Measurements from ENCODE around the gene CR1L.
"Not testable (repeated sequence)": the region's sequence is repeated elsewhere in the genome, so short reads cannot be mapped to it uniquely, and the experiment has no call there.

Gene CR1L

DNA sequence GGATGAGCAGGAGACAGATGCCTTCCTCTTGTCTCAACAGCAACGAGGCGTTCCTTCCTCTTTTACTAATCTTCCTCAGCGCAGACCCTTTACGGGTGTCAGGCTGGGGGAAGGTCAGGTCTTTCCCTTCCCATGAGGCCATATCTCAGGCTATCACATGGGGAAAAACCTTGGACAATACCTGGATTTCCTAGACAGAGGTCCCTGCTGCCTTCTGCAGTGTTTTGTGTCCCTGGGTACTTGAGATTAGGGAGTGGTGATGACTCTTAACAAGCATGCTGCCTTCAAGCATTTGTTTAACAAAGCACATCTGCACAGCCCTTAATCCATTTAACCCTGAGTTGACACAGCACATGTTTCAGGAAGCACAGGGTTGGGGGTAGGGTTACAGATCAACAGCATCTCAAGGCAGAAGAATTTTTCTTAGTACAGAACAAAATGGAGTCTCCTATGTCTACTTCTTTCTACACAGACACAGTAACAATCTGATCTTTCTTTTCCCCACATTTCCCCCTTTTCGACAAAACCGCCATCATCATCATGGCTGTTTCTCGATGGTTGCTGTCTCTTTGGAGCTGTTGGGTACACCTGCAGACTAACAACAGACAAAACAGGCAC is 9.3 kb upstream of the CR1L start:
- H3K27ac Mint-ChIP-seq, H3K27me3 Mint-ChIP-seq: not testable (repeated sequence)

DNA sequence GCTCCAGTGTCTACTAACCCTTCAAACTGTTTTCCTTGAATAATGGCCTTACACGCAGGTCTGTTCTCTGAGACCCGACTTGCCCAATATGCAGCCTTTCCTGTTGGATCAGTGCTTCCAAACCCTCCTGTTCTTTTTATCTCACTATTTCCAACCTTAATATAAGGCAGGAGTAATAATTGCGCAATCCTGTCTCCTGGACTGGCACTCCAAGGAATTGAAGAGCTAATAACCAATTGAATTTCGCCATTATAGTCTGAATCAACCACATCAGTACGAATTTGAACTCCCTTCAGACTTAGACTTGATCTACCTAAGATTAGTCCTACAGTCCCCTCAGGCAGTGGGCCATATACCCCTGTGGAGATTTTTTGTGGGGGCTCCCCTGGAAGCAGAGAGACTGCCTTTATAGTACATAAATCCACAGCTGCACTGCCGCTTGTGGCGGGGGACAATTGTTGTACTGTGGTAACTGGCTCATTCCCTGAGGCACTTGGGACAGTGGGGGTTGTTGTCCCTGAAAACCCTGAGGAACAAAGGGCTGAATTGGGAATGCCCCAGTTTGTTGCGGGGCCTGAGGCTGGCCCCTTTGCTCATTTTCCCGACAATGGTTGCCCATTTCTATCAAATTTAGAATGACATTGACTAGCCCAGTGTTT is 6.3 kb upstream of the CR1L start:
- not testable (repeated sequence) for H3K4me3 Mint-ChIP-seq; H3K9me3 Mint-ChIP-seq (ENCODE audit: low read depth); H3K27ac Mint-ChIP-seq; H3K4me1 Mint-ChIP-seq (ENCODE audit: low read depth); H3K36me3 Mint-ChIP-seq
- H3K27me3 Mint-ChIP-seq: peaks cover 16% of the 10 kb centered on the region

More for the DNA sequence above, 9.3 kb upstream of the CR1L start:
- H3K9me3 Mint-ChIP-seq (ENCODE audit: low read depth); H3K4me1 Mint-ChIP-seq (ENCODE audit: low read depth); H3K36me3 Mint-ChIP-seq; H3K4me3 Mint-ChIP-seq: not testable (repeated sequence)

DNA sequence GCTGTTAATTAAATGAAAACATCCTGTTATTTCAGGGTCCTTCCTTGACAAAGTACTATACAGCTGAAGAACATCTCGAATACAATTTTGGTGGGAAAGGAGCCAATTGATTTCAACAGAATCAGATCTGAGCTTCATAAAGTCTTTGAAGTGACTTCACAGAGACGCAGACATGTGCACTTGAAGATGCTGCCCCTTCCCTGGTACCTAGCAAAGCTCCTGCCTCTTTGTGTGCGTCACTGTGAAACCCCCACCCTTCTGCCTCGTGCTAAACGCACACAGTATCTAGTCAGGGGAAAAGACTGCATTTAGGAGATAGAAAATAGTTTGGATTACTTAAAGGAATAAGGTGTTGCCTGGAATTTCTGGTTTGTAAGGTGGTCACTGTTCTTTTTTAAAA is 5.6 kb upstream of the CR1L start:
- not testable (repeated sequence) for H3K36me3 Mint-ChIP-seq; H3K4me3 Mint-ChIP-seq; H3K4me1 Mint-ChIP-seq (ENCODE audit: low read depth); H3K9me3 Mint-ChIP-seq (ENCODE audit: low read depth); H3K27ac Mint-ChIP-seq
- peaks cover 19% of the 10 kb centered on the region for H3K27me3 Mint-ChIP-seq

DNA sequence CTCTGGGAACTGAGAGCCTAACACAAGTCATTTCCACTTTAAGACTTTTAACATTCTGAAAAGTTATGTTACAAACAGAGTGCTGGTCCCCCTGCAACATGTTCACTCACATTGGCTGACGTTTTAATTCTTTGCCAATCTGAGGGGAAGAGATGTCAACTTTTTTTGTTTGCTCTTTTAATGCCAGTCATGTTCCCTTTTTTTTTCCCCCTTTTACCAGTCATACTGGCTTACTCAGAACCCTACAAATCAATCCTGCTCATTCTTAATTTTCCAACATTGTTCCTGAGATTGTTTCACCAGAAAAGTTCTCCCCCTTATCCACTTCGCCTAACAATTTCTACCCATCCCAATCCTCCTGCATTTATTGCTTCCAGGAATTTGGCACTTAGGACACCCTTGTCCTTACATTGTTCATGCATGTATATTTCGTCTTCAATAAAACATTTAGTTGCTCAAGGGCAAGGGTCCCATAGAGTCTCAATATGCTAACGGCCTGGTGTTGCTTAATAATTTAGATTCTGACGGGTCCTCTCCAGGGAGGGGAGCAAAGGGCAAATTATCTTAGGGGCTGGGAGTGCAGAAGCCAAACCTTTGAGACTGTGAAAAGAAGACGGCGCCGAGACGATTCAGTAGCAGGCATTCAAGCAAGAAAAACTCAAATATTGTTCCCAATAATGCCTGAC is 624 bp upstream of the CR1L start:
- Mint-ChIP-seq H3K27ac (no peak overlapping the region), H3K4me3 (peak overlapping the region; percentile 78), H3K9me3 (ENCODE audit: low read depth) (no peaks in the 10 kb centered on the region), H3K4me1 (ENCODE audit: low read depth) (peaks cover 6% of the 10 kb centered on the region), H3K27me3 (peaks cover 20% of the 10 kb centered on the region), H3K36me3 (no peaks in the 10 kb centered on the region)

DNA sequence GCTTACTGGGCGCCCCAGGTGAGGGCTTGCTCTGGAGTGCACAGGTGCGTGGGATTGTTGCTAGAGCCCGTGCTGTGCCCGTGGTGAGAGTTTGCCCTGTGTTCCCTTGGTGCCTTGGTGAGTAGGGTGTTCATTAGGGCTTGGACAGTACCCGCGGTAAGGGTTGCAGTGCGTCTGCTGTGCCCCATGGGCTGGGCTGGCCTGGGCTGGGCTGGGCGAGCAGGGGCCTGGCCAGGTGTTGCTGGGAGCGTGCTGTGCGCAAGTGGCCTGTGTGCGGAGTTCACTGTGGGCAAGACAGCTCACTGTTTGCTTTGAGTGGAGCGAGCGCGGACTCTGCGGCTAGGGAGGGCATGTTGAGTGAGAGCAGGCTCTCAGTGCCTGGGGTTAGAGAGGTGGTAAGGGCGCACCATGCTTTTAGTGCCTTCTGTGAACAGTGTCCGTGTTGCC is 725 bp downstream of the CR1L start:
- Mint-ChIP-seq H3K4me3 (peak overlapping the region; percentile 77), H3K4me1 (ENCODE audit: low read depth) (peaks cover 9% of the 10 kb centered on the region)

DNA sequence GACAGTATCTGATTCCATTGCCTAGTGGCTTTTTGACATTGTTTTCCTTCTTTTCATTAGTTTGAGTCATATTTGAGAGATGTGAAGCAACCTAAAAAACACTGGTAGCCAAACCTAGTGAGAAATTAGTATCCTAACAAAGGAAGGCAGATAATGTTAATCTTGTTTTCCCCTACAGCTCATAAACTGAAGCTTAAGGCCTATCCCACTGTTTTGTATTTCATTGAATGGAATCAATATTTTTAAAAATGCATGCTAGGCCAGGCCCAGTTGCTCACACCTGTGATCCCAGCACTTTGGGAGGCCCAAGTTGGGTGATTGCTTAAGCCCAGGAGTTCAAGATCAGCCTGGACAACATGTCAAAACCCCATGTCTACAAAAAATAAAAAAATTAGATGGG is 1.2 kb downstream of the CR1L start:
- Mint-ChIP-seq H3K36me3 (no peaks in the 10 kb centered on the region), H3K9me3 (ENCODE audit: low read depth) (no peaks in the 10 kb centered on the region), H3K4me1 (ENCODE audit: low read depth) (peaks cover 9% of the 10 kb centered on the region), H3K27me3 (peaks cover 14% of the 10 kb centered on the region), H3K4me3 (peak overlapping the region; percentile 60), H3K27ac (no peak overlapping the region)

More for the DNA sequence above, 725 bp downstream of the CR1L start:
- Mint-ChIP-seq H3K27me3 (peaks cover 17% of the 10 kb centered on the region), H3K27ac (no peak overlapping the region), H3K36me3 (no peaks in the 10 kb centered on the region), H3K9me3 (ENCODE audit: low read depth) (no peaks in the 10 kb centered on the region)

DNA sequence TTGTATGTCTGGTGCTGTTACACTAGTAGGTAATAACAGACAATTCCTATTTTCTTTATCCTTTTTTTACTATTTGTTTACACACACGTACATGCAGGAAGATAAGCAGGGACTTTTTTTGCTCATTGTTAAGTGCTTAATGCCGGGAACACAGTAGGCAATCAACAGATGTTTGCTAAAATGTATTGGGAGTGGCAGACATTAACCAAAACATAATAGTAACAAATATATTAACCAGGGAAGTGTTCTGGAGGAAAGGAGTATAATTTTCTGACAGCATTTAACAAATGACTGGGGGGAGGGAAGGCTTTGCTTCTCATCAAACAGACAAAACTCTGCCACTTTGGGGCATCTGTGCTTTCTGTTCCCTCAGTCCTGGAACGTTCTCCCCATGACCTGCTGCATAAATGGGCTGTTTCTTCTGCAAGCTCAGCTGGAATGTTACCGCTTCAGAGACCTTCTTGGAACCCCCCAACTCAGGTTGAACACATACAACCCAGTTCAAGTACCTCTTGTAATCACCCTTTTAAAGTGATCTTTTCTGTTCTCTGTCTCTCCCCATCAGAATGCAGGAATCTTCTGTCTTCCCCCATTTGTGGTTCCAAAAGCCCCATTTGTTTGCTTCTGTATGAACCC is 2.1 kb downstream of the CR1L start:
- Mint-ChIP-seq H3K9me3 (ENCODE audit: low read depth) (no peaks in the 10 kb centered on the region), H3K27ac (no peak overlapping the region), H3K27me3 (peaks cover 12% of the 10 kb centered on the region), H3K4me1 (ENCODE audit: low read depth) (peaks cover 9% of the 10 kb centered on the region), H3K4me3 (no peak overlapping the region), H3K36me3 (no peaks in the 10 kb centered on the region)

DNA sequence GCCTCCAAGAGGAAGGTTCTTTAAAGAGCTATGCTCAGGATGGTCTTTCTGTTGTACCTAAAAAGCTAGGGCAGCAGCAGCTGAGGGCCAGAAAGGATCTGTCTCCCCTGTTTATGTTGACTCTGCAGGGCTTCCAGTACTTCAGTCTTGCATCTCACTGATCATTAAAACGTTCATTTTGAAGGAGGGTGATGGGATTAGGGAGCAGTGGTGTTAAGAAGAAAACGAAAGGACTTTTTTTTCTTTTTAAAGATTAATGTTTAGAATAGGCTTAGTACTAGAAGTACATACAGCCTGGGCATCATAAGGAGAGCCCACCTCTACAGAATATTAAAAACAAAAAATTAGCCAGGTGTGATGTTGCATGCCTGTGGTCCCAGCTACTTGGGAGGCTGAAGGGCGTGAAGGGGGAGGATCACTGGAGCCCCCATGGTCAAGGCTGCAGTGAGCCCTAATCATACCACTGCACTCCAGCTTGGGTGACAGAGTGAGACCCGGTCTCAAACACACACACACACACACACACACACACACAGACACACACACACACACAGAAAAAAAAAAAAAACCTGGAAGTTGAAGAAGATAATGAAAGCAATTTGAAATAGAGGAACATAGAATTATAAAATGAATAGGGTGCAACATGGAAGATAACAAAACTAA is 2.9 kb downstream of the CR1L start:
- Mint-ChIP-seq H3K9me3 (ENCODE audit: low read depth) (no peaks in the 10 kb centered on the region), H3K36me3 (no peaks in the 10 kb centered on the region), H3K4me3 (no peak overlapping the region), H3K27ac (no peak overlapping the region), H3K27me3 (peaks cover 6% of the 10 kb centered on the region), H3K4me1 (ENCODE audit: low read depth) (peaks cover 9% of the 10 kb centered on the region)

DNA sequence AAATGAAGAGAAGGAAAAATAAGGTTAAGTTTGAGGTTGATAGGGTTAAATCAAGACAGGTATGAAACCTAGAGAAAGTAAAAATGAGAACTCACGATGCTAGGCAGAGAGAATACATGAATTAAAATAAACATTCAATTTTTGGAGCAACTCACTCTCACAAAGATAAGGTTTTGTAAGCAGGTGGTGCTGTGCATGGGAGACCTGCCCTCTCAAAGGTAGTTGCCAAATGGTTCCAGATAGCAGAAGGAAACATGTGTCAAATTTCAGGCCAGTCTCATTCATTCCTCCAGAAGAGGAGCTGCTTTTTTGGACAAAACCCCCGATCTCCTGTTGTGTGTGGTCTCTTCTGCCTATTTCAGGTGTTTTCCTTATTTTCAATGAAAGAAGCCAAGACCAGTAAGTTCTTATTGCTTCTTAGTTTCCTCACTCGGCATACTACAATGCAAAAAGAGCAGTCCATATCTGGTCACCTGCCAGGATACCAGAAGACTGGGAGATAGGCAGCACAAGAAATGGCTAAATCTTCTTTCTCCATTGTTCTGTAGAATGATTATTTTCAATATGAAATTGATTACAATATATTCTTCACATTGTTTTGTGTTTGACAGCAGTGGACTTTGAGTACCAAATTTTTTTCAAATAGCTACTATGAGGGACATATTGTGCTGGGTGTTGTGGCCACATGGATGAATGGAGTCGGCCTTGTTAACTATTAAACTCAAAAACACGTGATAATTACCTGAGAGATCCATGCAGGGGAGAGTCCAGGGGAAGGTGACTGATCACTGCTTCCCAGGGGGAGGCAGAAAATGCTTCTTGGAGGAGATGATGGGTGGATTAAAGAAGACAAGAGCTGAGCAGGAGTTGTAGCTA is 3.6 kb downstream of the CR1L start:
- H3K4me1 Mint-ChIP-seq (ENCODE audit: low read depth): peaks cover 9% of the 10 kb centered on the region
- no peaks in the 10 kb centered on the region for H3K36me3 Mint-ChIP-seq
- H3K27me3 Mint-ChIP-seq: peaks cover 4% of the 10 kb centered on the region
- H3K9me3 Mint-ChIP-seq (ENCODE audit: low read depth): no peaks in the 10 kb centered on the region
- no peak overlapping the region for H3K4me3 Mint-ChIP-seq
- H3K27ac Mint-ChIP-seq: no peak overlapping the region

DNA sequence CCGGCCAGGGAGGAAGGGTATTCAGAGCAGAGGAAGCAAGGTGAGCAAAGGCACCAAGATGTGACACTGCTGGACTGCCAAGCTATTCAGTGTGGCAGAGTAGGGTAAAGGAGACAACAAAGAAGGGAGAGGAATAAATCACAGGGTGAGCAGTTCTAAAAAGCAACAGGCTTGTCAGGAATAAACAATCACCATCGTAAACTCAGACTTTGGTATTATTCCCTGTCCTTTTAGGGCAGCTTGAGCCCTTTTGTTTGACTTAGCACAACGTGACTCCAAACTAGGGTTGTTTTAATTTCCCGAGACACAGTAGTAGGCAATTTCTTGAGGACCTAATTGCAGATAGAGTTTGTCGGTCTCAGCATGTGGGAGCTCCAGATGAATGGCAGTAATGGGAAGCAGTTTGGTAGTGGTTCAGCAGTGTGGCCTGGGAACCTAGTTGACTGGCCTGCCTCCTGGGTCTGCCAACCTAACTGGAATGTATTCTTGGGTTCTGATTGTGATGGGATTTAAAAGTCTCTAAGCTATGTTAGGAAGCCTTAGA is 4.3 kb downstream of the CR1L start:
- H3K36me3 Mint-ChIP-seq: no peaks in the 10 kb centered on the region
- no peaks in the 10 kb centered on the region for H3K9me3 Mint-ChIP-seq (ENCODE audit: low read depth)
- no peak overlapping the region for H3K4me3 Mint-ChIP-seq
- no peak overlapping the region for H3K27ac Mint-ChIP-seq
- H3K4me1 Mint-ChIP-seq (ENCODE audit: low read depth): peaks cover 6% of the 10 kb centered on the region
- peaks cover 1% of the 10 kb centered on the region for H3K27me3 Mint-ChIP-seq

DNA sequence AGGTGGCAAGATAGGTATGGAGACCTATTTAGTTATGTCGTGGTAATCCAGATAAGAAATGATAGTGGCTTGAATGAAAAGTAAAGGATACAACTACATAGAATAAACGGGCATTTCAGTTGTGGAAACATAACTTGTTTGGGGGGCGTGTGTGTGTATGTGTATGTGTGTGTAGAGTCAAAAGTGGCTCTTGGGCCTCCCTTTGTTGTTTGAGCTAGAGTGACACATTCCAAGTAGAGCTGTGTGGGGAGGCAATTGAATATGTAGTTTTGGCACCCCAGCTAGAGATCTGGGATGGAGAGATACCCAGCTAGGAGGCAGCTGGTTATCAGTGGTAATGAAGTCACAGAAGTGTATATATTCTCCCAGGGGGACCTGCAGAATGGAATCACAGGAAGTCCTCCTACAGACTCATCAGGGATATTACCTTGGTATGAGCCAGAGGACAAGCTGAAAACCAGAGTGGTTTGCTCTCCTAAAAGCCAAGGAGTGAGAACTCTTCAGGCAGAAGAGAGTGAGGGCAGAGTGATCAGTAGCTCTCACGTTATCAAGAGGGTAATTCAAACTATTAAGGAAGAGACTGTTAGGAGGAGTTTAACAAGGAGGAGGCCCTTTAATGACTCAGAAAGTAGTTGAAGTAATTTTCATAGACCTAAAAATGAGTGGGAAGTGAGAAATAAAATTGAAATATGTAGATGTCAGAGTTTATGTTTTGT is 5.1 kb downstream of the CR1L start:
- peaks cover 2% of the 10 kb centered on the region for H3K4me1 Mint-ChIP-seq (ENCODE audit: low read depth)

DNA sequence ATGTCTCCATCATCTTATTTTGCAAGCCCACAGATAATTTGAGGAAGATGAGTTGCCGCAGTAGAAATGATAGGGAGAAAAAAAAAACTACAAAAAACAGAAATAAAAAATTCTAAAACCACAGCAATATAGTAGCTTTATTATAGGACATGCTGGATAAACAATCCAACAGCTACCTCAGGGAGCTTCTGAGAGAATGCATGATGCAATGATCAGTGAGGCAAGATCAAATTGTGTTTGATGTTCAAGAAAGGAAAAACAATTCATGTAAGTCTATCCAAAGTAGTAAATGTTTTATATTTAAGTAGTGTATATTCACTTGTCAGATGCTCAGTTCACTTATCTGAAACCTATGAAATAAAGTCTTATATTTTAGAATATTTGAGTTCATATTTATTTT is 6.7 kb downstream of the CR1L start:
- H3K9me3 Mint-ChIP-seq (ENCODE audit: low read depth): no peaks in the 10 kb centered on the region
- no peak overlapping the region for H3K27ac Mint-ChIP-seq
- peaks cover 2% of the 10 kb centered on the region for H3K4me1 Mint-ChIP-seq (ENCODE audit: low read depth)
- H3K4me3 Mint-ChIP-seq: no peak overlapping the region
- H3K36me3 Mint-ChIP-seq: no peaks in the 10 kb centered on the region
- peaks cover 1% of the 10 kb centered on the region for H3K27me3 Mint-ChIP-seq

More for the DNA sequence above, 5.1 kb downstream of the CR1L start:
- Mint-ChIP-seq H3K36me3 (no peaks in the 10 kb centered on the region), H3K27ac (no peak overlapping the region), H3K4me3 (no peak overlapping the region), H3K9me3 (ENCODE audit: low read depth) (no peaks in the 10 kb centered on the region), H3K27me3 (no peaks in the 10 kb centered on the region)

DNA sequence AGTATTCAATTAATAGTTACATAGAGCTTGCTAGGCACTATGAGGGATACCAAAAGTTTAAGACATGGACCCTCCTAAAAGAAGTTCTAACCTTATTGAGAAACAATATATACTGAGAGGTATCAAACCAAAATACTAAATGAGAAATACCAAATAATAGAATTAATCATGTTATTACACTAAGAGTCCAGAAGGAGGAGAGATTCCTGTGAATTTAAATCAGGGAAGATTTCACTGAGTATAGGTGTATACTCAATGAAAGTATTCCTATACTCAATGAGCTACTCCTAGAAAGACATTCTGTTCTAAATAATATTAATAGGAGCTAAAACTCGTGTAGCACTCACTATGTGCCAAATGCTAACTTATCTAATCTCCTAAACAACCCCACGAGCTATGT is 9.4 kb downstream of the CR1L start:
- Mint-ChIP-seq H3K27ac (no peak overlapping the region), H3K4me3 (no peak overlapping the region), H3K36me3 (no peaks in the 10 kb centered on the region)

More for the DNA sequence above, 9.4 kb downstream of the CR1L start:
- Mint-ChIP-seq H3K4me1 (ENCODE audit: low read depth) (peaks cover 2% of the 10 kb centered on the region), H3K9me3 (ENCODE audit: low read depth) (no peaks in the 10 kb centered on the region), H3K27me3 (peaks cover 4% of the 10 kb centered on the region)
